Hippocampal formation (tissue), 2 donors: ENCODE results near the gene BTBD18.
"Not testable (repeated sequence)": the region's sequence is repeated elsewhere in the genome, so short reads cannot be mapped to it uniquely, and the experiment has no call there.

Experiments used
- DNase-seq, 2 donors: peaks; one replicate each; lab custom pipeline; 2025; lab: John Stamatoyannopoulos, UW

BTBD18 gene

DNA sequence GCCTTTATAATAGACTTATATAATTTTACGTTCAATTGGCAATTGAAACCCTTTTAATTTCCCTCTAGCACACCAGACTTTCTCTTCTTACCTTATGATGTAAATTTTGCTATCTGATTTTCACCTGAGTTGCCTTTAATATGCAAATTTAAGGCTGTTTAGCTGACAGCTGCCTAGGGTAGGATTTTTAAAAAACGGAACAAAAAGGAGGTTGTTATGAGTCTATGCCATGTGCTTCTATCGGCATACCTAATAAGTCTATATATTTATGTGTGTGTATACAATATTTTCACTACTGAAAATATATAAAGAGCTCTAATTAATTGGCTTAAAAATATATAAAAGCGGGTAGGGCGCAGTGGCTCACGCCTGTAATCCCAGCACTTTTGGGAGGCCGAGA, 22.1 kb downstream of the BTBD18 start:
- DNase-seq = no peak

DNA sequence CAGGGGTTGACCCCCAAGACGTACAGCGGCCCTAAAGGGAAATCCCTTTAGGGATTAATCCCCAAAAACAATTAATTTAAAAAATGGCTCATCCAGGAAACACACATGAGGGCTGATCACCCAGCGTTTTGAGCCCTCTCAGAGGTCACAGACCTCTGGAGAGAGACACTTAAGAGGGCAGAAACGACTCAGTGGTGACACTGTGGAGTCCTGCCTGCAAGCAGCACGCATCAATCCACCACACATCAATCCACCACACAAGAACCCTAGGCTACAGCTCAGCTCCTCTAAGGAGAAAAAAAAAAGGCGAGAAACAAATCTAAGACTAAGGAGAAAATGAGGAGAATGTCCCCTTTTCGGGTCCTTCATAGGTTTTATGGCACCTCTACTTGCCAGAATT, 22.8 kb downstream of the BTBD18 start:
- no peak for DNase-seq

DNA sequence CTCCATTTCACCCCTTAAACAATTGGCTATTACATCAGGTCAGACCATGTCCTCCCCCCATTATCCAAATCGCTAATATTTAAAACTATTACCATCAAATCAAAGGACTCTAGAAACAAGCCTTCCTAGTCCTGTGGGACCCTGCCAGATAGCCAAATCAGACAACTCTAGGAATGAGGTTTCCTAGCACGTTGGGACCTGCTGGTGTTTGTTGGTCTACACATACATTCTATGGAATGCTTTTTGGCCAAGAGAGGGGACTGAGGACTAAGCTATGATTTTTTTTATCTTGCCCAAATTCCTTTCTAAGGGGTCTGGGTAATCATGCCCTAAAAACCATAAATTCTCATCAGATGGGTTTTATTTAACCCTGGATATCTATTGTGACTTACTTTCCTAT, 24.4 kb downstream of the BTBD18 start:
- DNase-seq = no peak

DNA sequence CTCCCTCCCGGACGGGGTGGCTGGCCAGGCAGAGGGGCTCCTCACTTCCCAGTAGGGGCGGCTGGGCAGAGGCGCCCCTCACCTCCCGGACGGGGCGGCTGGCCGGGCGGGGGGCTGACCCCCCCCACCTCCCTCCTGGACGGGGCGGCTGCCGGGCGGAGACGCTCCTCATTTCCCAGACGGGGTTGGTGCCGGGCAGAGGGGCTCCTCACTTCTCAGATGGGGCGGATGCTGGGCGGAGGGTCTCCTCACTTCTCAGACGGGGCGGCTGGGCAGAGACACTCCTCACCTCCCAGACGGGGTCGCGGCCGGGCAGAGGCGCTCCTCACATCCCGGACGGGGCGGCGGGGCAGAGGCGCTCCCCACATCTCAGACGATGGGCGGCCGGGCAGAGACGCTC, 34.9 kb downstream of the BTBD18 start:
- DNase-seq = not testable (repeated sequence)

DNA sequence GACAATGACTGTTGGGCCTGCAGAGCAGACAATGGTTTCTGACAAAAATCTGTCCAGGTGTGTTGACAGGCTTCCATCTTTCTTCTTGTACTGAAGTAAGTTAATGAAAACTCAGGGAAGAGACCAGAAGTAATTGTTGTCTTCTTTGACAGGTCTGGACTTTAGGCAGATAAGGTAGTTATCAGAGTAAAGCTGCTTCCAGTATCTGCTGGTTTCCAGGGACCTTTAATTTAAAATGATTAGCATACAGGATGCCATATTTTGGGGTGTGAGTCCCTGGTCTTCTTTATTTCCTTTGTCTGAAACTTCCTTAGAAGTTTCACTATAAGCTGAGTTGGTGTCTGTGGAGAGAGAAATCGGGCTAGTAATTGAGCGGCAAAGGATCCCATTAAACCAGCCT, 37.8 kb downstream of the BTBD18 start:
- no peak for DNase-seq

DNA sequence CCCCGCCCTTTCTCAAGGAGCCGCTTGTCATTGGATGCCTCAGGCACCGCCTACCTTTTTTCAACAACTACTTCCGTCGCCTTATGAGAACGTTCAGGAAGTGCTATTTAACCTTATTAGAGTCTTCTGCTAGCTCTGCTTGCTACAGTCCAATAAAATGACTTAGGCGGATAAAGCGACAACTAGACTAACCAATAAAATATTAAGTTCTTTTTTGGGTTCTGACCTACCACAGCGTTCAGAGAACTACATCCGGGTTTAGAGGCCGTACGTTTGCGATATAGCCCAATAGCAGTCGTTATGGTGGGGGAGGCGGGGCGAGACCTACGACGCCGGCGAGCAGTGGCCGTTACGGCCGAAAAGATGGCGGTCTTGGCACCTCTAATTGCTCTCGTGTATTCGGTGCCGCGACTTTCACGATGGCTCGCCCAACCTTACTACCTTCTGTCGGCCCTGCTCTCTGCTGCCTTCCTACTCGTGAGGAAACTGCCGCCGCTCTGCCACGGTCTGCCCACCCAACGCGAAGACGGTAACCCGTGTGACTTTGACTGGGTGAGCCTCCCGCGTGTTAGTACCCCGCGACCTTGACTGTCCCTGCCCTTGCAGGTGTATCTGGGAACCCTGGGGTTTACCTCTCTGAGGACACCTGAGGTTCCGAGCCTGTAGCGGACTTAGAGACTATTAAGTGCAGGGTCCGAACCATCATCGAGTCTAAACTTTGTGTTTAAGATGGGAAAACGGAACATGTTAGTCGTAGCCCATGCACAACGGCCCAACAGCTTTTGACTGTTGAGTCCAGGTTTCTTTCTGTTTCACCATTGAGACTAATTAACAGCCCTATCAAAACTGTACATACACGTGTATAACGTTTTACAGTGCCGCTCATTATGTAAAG, 39.1 kb downstream of the BTBD18 start, which contains the start of gene TMX2:
Gene TMX2 (plus strand): TSS at position 338 of the 895 bp plus-strand sequence. CDS start 26 bp downstream, at position 364.
- peak; percentile 98 to 100 for DNase-seq

DNA sequence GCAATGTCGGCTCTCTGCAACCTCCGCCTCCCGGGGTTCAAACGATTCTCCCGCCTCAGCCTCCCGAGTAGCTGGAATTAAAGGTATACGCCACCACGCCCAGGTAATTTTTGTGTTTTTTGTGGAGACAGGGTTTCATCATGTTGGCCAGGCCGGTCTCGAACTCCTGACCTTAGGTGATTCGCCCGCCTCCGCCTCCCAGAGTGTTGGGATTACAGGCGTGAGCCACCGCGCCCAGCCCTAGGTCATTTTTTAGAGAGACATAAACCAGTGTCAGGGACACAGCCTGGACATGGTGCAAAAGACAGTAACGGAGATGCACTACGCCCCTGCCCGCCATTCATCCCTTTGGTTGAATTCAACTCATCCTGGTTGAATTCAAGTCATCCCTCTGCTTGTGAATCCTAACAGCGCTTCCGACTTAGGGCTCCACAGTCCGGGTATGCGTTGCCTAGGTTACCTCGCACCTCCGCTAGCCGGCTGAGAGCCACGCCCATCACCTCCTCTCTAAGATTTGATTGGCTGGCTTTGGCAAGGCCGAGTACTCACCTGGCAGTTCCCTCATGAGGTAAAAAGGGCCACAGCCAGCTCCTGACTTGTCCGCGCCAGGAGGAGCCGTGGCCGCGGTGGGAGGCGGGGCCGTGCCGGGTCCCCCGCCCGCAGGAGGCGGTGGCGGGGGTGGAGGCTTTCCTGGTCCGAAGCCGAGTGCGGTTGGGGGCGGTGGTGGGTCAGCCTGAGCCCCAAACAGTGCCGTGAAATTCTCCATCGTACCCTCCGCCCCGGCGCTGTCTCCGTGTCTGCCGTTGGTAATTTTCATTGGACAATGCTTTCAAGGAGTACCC, 40.0 kb downstream of the BTBD18 start, which contains the start of gene MED19:
Gene MED19 (minus strand): TSS at position 802 of the 842 bp plus-strand sequence. CDS start 36 bp downstream, at position 766.
- peak in 1 of 2 donors; percentile 50 for DNase-seq

DNA sequence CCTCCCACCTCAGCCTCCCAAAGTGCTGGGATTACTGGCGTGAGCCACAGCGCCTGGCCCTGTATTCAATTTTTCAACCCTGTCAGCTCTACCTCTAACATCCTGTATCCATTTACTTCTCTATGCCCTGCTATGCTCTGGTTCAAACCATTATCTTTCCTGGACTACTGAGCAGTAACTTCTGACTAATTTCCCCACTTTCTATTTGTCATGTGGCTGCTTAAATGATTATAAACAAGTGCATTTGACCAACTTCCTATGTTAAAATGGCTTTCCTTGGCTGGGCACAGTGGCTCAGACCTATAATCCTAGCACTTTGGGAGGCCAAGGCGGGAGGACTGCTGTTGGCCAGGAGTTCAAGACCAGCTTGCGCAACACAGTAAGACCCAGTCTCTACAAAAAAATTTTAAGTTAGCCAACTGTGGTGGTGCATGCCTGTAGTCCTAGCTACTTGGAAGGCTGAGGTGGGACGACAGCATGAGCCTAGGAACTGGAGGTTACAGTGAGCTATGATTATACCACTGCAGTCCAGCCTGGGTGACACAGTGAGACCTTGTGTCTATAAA, 41.7 kb downstream of the BTBD18 start:
- DNase-seq = no peak

DNA sequence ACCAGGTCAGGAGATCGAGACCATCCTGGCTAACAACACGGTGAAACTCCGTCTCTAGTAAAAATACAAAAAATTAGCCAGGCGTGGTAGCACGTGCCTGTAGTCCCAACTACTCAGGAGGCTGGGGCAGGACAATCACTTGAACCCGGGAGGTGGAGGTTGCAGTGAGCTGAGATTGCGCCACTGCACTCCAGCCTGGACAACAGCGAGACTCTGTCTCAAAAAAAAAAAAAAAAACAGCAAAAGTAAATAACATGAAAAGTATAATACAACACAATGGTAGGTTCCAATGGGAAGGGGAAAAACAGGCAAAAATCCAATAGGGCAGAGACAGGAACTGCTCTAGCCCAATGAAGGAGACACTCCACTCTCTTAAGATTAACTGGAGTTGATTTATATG, 46.2 kb downstream of the BTBD18 start:
- not testable (repeated sequence) for DNase-seq

DNA sequence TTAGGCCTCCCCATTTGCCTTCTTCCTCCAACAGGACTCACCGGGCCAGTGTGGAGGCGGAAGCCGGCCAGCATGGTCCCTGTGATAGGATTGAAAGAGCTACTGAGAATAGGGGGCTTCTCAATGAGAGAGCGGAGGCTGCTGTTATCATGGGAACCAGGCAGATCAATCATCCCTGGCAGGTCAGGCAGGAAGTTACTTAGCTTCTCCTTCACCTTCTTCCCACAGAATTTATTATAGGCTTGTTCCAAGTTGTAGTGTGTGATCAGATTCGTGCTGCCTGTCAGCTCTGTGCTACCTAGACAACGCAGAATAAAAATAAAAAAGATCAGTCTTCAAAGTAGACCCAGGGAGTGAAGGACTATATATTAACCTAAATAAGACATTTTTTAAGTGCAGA, 46.7 kb downstream of the BTBD18 start:
- no peak for DNase-seq

DNA sequence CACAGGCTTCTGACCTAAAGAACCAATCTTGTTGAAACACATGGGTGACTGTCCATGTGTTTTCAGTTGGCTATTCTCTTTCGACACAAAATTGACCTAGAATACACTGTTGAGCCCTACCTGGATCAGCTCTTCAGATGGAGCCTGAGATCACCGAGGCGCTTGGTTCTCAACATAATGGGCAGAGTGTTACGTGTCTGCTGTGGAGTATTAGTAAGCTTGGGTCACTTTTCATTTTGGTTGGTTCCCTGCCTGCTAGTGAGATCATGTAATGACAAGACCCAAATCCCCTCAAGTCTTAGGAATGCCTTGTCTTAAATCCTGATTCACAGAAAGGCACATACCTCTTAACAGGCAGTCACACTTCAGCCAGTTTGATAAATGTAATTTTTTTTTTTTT, 48.3 kb downstream of the BTBD18 start:
- DNase-seq = no peak

DNA sequence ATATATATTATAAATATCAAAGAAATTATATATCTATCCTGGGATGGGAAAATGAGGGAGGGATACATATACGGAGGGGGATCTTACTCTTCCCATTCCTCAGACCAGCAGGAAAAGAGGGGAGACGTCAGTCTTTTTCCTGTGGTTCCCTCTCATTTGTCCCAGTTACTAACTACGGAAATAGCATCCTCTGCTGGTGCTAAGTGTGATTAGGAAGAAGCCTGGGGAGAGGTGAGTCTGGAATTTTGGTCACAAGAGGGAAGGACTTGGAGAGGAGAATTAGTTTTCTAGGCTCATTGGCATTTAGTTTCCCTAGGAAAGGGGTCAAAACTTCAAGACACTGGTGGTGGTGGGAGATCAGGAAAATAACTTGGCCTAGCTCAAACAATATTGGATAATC, 51.2 kb downstream of the BTBD18 start:
- no peak for DNase-seq

DNA sequence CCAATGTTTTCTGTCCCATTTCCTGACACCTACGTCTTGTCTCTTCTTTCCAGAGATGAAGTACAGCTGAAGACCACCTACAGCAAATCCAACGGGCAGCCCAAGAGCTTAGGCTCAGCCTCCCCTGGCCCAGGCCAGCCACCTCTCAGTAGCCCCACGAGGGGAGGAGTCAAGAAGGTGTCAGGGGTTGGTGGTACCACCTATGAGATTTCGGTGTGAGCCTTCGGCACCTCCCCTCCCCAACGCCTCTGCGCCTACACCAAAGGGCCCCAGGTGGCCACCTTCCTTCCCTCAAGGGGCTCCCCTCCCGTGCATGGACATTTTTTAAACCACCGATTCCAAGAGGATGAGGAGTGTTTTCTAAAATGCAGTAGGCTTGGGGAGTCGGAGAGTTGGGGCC, 51.8 kb downstream of the BTBD18 start:
- DNase-seq = no peak

DNA sequence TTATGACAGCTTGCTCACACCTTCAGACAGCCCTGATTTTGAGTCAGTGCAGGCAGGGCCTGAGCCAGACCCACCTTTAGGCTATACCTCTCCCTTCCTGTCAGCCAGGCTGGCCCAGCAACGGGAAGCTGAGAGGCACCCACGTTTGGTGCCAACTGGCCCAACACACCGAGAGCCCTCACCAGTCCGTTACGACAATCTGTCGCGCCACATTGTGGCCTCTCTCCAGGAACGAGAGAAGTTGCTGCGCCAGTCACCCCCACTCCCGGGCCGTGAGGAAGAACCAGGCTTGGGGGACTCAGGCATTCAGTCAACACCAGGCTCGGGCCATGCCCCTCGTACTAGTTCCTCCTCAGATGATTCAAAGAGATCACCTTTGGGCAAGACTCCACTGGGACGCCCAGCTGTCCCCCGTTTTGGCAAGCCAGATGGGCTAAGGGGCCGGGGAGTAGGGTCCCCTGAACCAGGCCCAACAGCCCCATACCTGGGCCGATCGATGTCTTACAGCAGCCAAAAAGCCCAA, 52.7 kb downstream of the BTBD18 start:
- no peak for DNase-seq
